Hepatic stellate cell (primary cell): ENCODE results near the gene ST7L.
"Not testable (repeated sequence)": the region's sequence is repeated elsewhere in the genome, so short reads cannot be mapped to it uniquely, and the experiment has no call there.

ENCODE experiments used
- DNase-seq: peaks from one replicate; pipeline ENCODE4 v3.0.0; 2011; ENCODE audit warnings: low spot score

ST7L gene

GRCh38 chr1:112618721-112619517 lies at the start of gene ST7L:
TSS of gene ST7L (minus strand) at chr1:112619141. CDS start at chr1:112619113, 28 bp downstream.
- peak; percentile 68 for DNase-seq

- no peak for DNase-seq
These were observed 48.0 kb upstream of the ST7L start for GRCh38 chr1:112666946-112667345.

- DNase-seq = no peak
These were observed 46.9 kb upstream of the ST7L start for GRCh38 chr1:112665857-112666256.

GRCh38 chr1:112651205-112651604 lies 32.3 kb upstream of the ST7L start:
- no peak for DNase-seq

- no peak for DNase-seq
These were observed 27.3 kb upstream of the ST7L start for GRCh38 chr1:112646225-112646624.

- DNase-seq = no peak
These were observed 24.1 kb upstream of the ST7L start for GRCh38 chr1:112643080-112643479.

GRCh38 chr1:112640437-112640836 lies 21.5 kb upstream of the ST7L start:
- not testable (repeated sequence) for DNase-seq

- DNase-seq = no peak
These were observed 19.1 kb upstream of the ST7L start for GRCh38 chr1:112638110-112638428.

GRCh38 chr1:112637254-112638109 lies 18.5 kb upstream of the ST7L start:
- peak; percentile 40 for DNase-seq

GRCh38 chr1:112636597-112637253 lies 17.8 kb upstream of the ST7L start:
- DNase-seq = no peak

- no peak for DNase-seq
These were observed 17.1 kb upstream of the ST7L start for GRCh38 chr1:112636056-112636455.

- DNase-seq = no peak
These were observed 15.4 kb upstream of the ST7L start for GRCh38 chr1:112634367-112634766.

GRCh38 chr1:112633628-112634027 lies 14.7 kb upstream of the ST7L start:
- DNase-seq = no peak

- no peak for DNase-seq
These were observed 10.3 kb upstream of the ST7L start for GRCh38 chr1:112629256-112629655.

GRCh38 chr1:112628516-112628915 lies 9.6 kb upstream of the ST7L start:
- DNase-seq = no peak

GRCh38 chr1:112626887-112627286 lies 7.9 kb upstream of the ST7L start:
- DNase-seq = no peak

GRCh38 chr1:112626193-112626592 lies 7.3 kb upstream of the ST7L start:
- no peak for DNase-seq

GRCh38 chr1:112625696-112626095 lies 6.8 kb upstream of the ST7L start:
- DNase-seq = peak; percentile 27

- not testable (repeated sequence) for DNase-seq
These were observed 5.6 kb upstream of the ST7L start for GRCh38 chr1:112624493-112624892.

GRCh38 chr1:112620377-112620695 lies 1.4 kb upstream of the ST7L start:
- DNase-seq = no peak

- DNase-seq = peak; percentile 89
These were observed 806 bp upstream of the ST7L start, which contains the start of gene CAPZA1 for GRCh38 chr1:112619518-112620376. TSS of gene CAPZA1 (plus strand) at chr1:112619832. CDS start at chr1:112619845, 13 bp downstream.
